HepG2 (cell line): Measurements from ENCODE around the gene RCOR1. TPM values are rescaled to one million over a fixed set of nuclear protein-coding genes. Genes with fewer than 3 reads are reported as not detected.

Source experiments
- BRD4 ChIP-seq: sonication (generic); formaldehyde crosslinking; IDR thresholded peaks from 2 replicates; pipeline ENCODE4 v1.4.0; 2020; ENCODE audit warnings: missing genetic modification reagents
- CREM ChIP-seq, 2 experiments: sonication (generic) in 1 of 2; formaldehyde crosslinking in 1 of 2; IDR thresholded peaks; 2 replicates each; pipeline versions ENCODE4 v1.4.0 to v1.6.1; 2016 to 2020; ENCODE audit warnings: antibody characterized with exemption in 1 of 2, mild to moderate bottlenecking in 1 of 2, missing genetic modification reagents in 1 of 2
- ESRRA ChIP-seq: sonication (generic); formaldehyde crosslinking; IDR thresholded peaks from 2 replicates; pipeline ENCODE4 v1.5.1; 2020; ENCODE audit warnings: mild to moderate bottlenecking, low read depth, missing genetic modification reagents
- GATAD2A ChIP-seq: IDR thresholded peaks from 2 replicates; pipeline ENCODE4 v1.6.1; 2016
- HNRNPH1 ChIP-seq: fragments of 200-400 bp; formaldehyde crosslinking; optimal IDR thresholded peaks from 2 replicates; pipeline ENCODE3; 2017; ENCODE audit warnings: mild to moderate bottlenecking, low read depth, low read length
- HOXD1 ChIP-seq: sonication (generic); formaldehyde crosslinking; IDR thresholded peaks from 2 replicates; pipeline ENCODE4 v1.5.0; 2020; ENCODE audit warnings: missing genetic modification reagents
- IRF9 ChIP-seq: sonication (generic); formaldehyde crosslinking; IDR thresholded peaks from 2 replicates; pipeline ENCODE4 v1.8.0; 2022; ENCODE audit warnings: missing genetic modification reagents, mild to moderate bottlenecking, borderline replicate concordance
- MAFK ChIP-seq, 2 experiments: IDR thresholded peaks in 1 of 2; conservative IDR thresholded peaks in 1 of 2; 2 replicates each; pipeline ENCODE4 v1.6.1; 2011; ENCODE audit warnings: improper control_type of control experiment in 2 of 2, low read length in 2 of 2
- NCOR1 ChIP-seq: fragments of 200-600 bp; sonication (generic); IDR thresholded peaks from 2 replicates; pipeline ENCODE4 v1.7.0; 2017; ENCODE audit warnings: antibody characterized with exemption, low read length, borderline replicate concordance
- NFYC ChIP-seq: IDR thresholded peaks from 2 replicates; pipeline ENCODE4 v1.6.1; 2016; ENCODE audit warnings: missing genetic modification reagents, missing compliant biosample characterization
- RFXAP ChIP-seq: sonication (generic); formaldehyde crosslinking; IDR thresholded peaks from 2 replicates; pipeline ENCODE4 v1.4.0; 2020; ENCODE audit warnings: missing genetic modification reagents, borderline replicate concordance
- SKIL ChIP-seq: sonication (generic); formaldehyde crosslinking; IDR thresholded peaks from 2 replicates; pipeline ENCODE4 v1.8.0; 2022; ENCODE audit warnings: missing genetic modification reagents, mild to moderate bottlenecking, moderate library complexity, borderline replicate concordance
- TBL1XR1 ChIP-seq: fragments of 150-350 bp; IDR thresholded peaks from 2 replicates; pipeline ENCODE4 v1.6.1; 2014; ENCODE audit warnings: borderline replicate concordance, low read length; ENCODE audit not compliant: partially characterized antibody
- TFE3 ChIP-seq: IDR thresholded peaks from 2 replicates; pipeline ENCODE4 v1.6.1; 2016
- ZNF350 ChIP-seq: sonication (generic); formaldehyde crosslinking; IDR thresholded peaks from 2 replicates; pipeline ENCODE4 v1.4.0; 2020; ENCODE audit warnings: mild to moderate bottlenecking, low read depth, missing genetic modification reagents, borderline replicate concordance
- ZNF576 ChIP-seq: sonication (generic); formaldehyde crosslinking; IDR thresholded peaks from 2 replicates; pipeline ENCODE4 v1.4.0; 2020; ENCODE audit warnings: mild to moderate bottlenecking, missing genetic modification reagents
- ZNF724P ChIP-seq: sonication (generic); formaldehyde crosslinking; IDR thresholded peaks from 2 replicates; pipeline ENCODE4 v1.8.0; 2022; ENCODE audit warnings: missing genetic modification reagents, borderline replicate concordance
- ZNF737 ChIP-seq: sonication (generic); formaldehyde crosslinking; IDR thresholded peaks from 2 replicates; pipeline ENCODE4 v1.5.0; 2020; ENCODE audit warnings: missing genetic modification reagents, mild to moderate bottlenecking, borderline replicate concordance
- ZNF770 ChIP-seq: sonication (generic); formaldehyde crosslinking; IDR thresholded peaks from 2 replicates; pipeline ENCODE4 v1.5.0; 2020; ENCODE audit warnings: mild to moderate bottlenecking, missing genetic modification reagents
- ZNF781 ChIP-seq: sonication (generic); formaldehyde crosslinking; IDR thresholded peaks from 2 replicates; pipeline ENCODE4 v1.5.1; 2020; ENCODE audit warnings: borderline replicate concordance, mild to moderate bottlenecking, missing genetic modification reagents; ENCODE audit errors: not compliant biosample characterization
- ZNF850 ChIP-seq: sonication (generic); formaldehyde crosslinking; conservative IDR thresholded peaks from 2 replicates; pipeline ENCODE4 v1.9.0; 2021; ENCODE audit warnings: mild to moderate bottlenecking, missing genetic modification reagents
- polyA plus RNA-seq, 8 experiments: library from polyadenylated mRNA; depleted of rRNA in 3 of 8; stranded (reverse) in 7 of 8; unstranded in 1 of 8; fragments of >200 nt; fragmentation: Illumina TruSeq in 4 of 8; extraction: Trizol in 4 of 8; gene quantifications; 2 replicates each; pipeline versions ENCODE4 v1.2.1 to v1.2.3, GENCODE V29; 2011 to 2016; ENCODE audit warnings: low read depth in 4 of 8, missing spikeins in 1 of 8, mixed read lengths in 1 of 8; ENCODE audit not compliant: insufficient read depth in 1 of 8
- total RNA-seq, 5 experiments: library from RNA; depleted of rRNA; stranded (reverse); fragments of >200 nt; fragmentation: Illumina TruSeq; extraction: Trizol; gene quantifications; 2 replicates each; pipeline ENCODE4 v1.2.3, GENCODE V29; 2016; ENCODE audit warnings: low read depth in 1 of 5

RCOR1 gene
- total and polyA plus RNA-seq, 2 of the 13 experiments (the other 11 are each of a cell fraction or from before 2014, with no cell fraction given): 10.2 to 11.1 TPM

- TF ChIP-seq SKIL (CRISPR knock-in tag) (no peak), CREM (IDR thresholded peaks at IDR 0.05) (no peak), CREM (CRISPR knock-in tag; IDR thresholded peaks at IDR 0.05) (no peak), ZNF850 (CRISPR knock-in tag) (no peak), ZNF576 (no peak), MAFK (conservative IDR thresholded peaks at IDR 0.05 in 1 of 2, IDR thresholded peaks at IDR 0.05 in 1 of 2; ENCODE audit: low read length in 2 of 2) (no peak), NCOR1 (no peak), NFYC (CRISPR knock-in tag) (no peak), IRF9 (CRISPR knock-in tag) (no peak), TBL1XR1 (no peak), HNRNPH1 (no peak), ESRRA (CRISPR knock-in tag) (no peak), RFXAP (CRISPR knock-in tag) (no peak), GATAD2A (CRISPR knock-in tag) (no peak), ZNF724P (CRISPR knock-in tag) (no peak), ZNF770 (CRISPR knock-in tag) (peak; percentile 27; the same call in 1 of the 2 replicates), HOXD1 (no peak), BRD4 (CRISPR knock-in tag) (peak; percentile 34; the same call in 1 of the 2 replicates), ZNF737 (CRISPR knock-in tag) (no peak), TFE3 (CRISPR knock-in tag) (no peak), ZNF781 (CRISPR knock-in tag) (peak; percentile 24), ZNF350 (CRISPR knock-in tag) (0 out of 2 replicates have a peak, but pooled peaks have one; percentile 37)
These were observed 7.3 kb upstream of the RCOR1 start (continued) for GRCh38 chr14:102584871-102585869.
